OCI-LY7 (cell line): ENCODE data around the gene CDK4. TPM values are rescaled to one million over a fixed set of nuclear protein-coding genes. Genes with fewer than 3 reads are reported as not detected.

Experiments used
- BruUV-seq: library from RNA; stranded (reverse); fragments of 400-500 nt; replicated peaks from 2 replicates; lab custom pipeline; 2021; lab: Mats Ljungman, UMichigan
- CTCF ChIA-PET: fragments of 300-600 bp; sonication (Branson Sonifier 250); formaldehyde crosslinking; loops from one replicate; lab custom pipeline; 2022; ENCODE audit warnings: antibody characterized with exemption; ENCODE audit not compliant: unreplicated experiment; lab: Charles Lee
- POLR2A ChIA-PET: fragments of 300-600 bp; sonication (Branson Sonifier 250); formaldehyde crosslinking; loops from one replicate; lab custom pipeline; 2022; ENCODE audit warnings: antibody characterized with exemption; lab: Charles Lee
- DNase-seq: peaks from one replicate; pipeline ENCODE4 v3.0.0-alpha.2; 2015; ENCODE audit warnings: low spot score
- H2AFZ ChIP-seq: fragments of 200-600 bp; sonication (generic), shearing (Covaris generic); 2 replicates; pipeline ENCODE4 v1.6.1; 2014; ENCODE audit warnings: mild to moderate bottlenecking, antibody characterized with exemption, low read length, moderate library complexity
- H3K27ac ChIP-seq: fragments of 200-600 bp; sonication (generic); 2 replicates; pipeline ENCODE4 v1.5.1; 2014; ENCODE audit warnings: mixed run types, low read depth, mild to moderate bottlenecking, moderate library complexity, low read length, inconsistent platforms; ENCODE audit not compliant: poor library complexity, severe bottlenecking
- H3K36me3 ChIP-seq: fragments of 200-600 bp; sonication (generic); 2 replicates; pipeline ENCODE4 v1.6.1; 2014; ENCODE audit warnings: mild to moderate bottlenecking, antibody characterized with exemption, low read length, moderate library complexity, mixed read lengths; ENCODE audit not compliant: insufficient read depth
- H3K4me1 ChIP-seq: fragments of 200-600 bp; sonication (generic); 2 replicates; pipeline ENCODE4 v1.5.1; 2014; ENCODE audit warnings: mild to moderate bottlenecking, low read length; ENCODE audit not compliant: insufficient read depth, poor library complexity, severe bottlenecking
- H3K4me2 ChIP-seq: fragments of 200-600 bp; sonication (generic); 2 replicates; pipeline ENCODE4 v1.6.1; 2014; ENCODE audit warnings: mild to moderate bottlenecking, low read length
- H3K4me3 ChIP-seq: fragments of 200-600 bp; sonication (generic); 2 replicates; pipeline ENCODE4 v1.5.1; 2014; ENCODE audit warnings: mild to moderate bottlenecking, low read depth, low read length; ENCODE audit not compliant: poor library complexity, severe bottlenecking
- H3K79me2 ChIP-seq: fragments of 200-600 bp; sonication (generic); 2 replicates; pipeline ENCODE4 v1.6.1; 2016; ENCODE audit warnings: low read depth, mild to moderate bottlenecking, low read length, moderate library complexity, mixed read lengths; ENCODE audit not compliant: insufficient read depth
- H3K9me2 ChIP-seq: fragments of 200-600 bp; sonication (generic); 2 replicates; pipeline ENCODE4 v1.6.1; 2016; ENCODE audit warnings: mild to moderate bottlenecking, low read length, mixed read lengths; ENCODE audit not compliant: insufficient read depth
- H3K9me3 ChIP-seq: fragments of 200-600 bp; sonication (generic); 2 replicates; pipeline ENCODE4 v1.6.1; 2014; ENCODE audit warnings: mild to moderate bottlenecking, mixed run types, low read length, mixed read lengths
- H4K20me1 ChIP-seq: fragments of 200-600 bp; sonication (generic); 2 replicates; pipeline ENCODE4 v1.6.1; 2014; ENCODE audit warnings: mild to moderate bottlenecking, antibody characterized with exemption, low read length, moderate library complexity, mixed read lengths; ENCODE audit not compliant: insufficient read depth
- EZH2phosphoT487 ChIP-seq: fragments of 200-600 bp; sonication (generic); IDR thresholded peaks from 2 replicates; pipeline ENCODE4 v1.6.1; 2018; ENCODE audit warnings: low read depth, borderline replicate concordance, mild to moderate bottlenecking, mixed run types, antibody characterized with exemption, low read length, moderate library complexity, mixed read lengths
- intact Hi-C: fragments of 100-400 bp; cut with micrococcal nuclease; formaldehyde crosslinking; loops from one replicate; pipeline ENCODE4 v1.10.0; 2022; ENCODE audit not compliant: unreplicated experiment
- total RNA-seq, 2 experiments: library from RNA; depleted of rRNA in 1 of 2; stranded (reverse); fragments of >200 nt in 1 of 2; shearing (Covaris generic) in 1 of 2; gene quantifications; 2 replicates each; pipeline ENCODE4 v1.2.3, GENCODE V29; 2014 to 2022
- TF ChIP-seq, protein P1 (sequence below): fragments of 200-600 bp; sonication (generic); conservative IDR thresholded peaks from 2 replicates; pipeline ENCODE4 v1.5.1; 2014; ENCODE audit warnings: mild to moderate bottlenecking, antibody characterized with exemption, low read length, moderate library complexity, mixed read lengths

Gene CDK4
- total RNA-seq, 2 experiments from 2014 or later: 192 to 280 TPM

DNA sequence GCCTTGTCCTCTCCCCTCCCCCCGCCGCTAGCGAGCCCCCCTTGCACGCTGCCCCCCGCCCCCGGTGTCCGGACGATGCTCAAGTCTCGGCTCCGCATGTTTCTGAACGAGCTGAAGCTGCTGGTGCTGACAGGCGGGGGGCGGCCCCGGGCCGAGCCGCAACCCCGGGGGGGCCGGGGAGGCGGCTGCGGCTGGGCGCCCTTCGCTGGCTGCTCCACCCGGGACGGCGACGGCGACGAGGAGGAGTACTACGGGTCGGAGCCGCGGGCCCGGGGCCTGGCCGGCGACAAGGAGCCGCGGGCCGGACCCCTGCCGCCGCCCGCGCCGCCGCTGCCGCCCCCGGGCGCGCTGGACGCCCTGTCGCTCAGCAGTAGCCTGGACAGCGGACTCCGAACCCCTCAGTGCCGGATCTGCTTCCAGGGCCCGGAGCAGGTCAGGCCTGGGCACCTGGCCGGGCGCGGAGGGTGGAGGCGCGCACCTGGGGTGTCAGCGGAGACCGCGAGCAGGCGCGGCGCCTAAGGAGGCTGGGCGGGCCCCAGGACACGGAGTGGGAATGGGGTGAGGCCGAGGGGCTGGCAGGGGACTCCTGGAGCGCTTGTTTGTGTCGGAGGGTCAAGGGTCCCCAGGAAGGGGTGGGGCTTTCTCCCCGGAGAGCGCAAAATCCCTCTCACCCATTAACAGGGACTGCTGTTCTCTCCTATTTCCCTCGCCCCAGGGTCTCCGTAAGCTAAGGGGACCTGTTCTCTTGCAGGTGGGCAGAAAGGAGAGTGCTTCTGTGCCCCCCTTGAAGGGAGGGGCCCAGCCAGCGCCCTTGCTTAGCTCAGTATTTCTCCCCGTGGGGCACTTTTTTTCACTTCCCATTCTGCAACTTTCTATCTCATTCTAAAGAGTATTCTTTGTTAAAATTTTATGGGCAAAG, 3.6 kb upstream of the CDK4 start:
- TF ChIP-seq, protein P1, sequence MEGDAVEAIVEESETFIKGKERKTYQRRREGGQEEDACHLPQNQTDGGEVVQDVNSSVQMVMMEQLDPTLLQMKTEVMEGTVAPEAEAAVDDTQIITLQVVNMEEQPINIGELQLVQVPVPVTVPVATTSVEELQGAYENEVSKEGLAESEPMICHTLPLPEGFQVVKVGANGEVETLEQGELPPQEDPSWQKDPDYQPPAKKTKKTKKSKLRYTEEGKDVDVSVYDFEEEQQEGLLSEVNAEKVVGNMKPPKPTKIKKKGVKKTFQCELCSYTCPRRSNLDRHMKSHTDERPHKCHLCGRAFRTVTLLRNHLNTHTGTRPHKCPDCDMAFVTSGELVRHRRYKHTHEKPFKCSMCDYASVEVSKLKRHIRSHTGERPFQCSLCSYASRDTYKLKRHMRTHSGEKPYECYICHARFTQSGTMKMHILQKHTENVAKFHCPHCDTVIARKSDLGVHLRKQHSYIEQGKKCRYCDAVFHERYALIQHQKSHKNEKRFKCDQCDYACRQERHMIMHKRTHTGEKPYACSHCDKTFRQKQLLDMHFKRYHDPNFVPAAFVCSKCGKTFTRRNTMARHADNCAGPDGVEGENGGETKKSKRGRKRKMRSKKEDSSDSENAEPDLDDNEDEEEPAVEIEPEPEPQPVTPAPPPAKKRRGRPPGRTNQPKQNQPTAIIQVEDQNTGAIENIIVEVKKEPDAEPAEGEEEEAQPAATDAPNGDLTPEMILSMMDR: no peak
- no peak for TF ChIP-seq EZH2phosphoT487
- H2AFZ ChIP-seq: no peak overlapping the region; the same call in 1 of the 2 replicates
- no peaks in the 10 kb centered on the region for H3K9me3 ChIP-seq
- H3K9me2 ChIP-seq: no peaks in the 10 kb centered on the region
- DNase-seq: peak; percentile 49
- peak overlapping the region; percentile 87 for H3K4me3 ChIP-seq
- peaks cover 21% of the 10 kb centered on the region for H3K79me2 ChIP-seq
- H3K4me2 ChIP-seq: peak overlapping the region; percentile 84
- H3K4me1 ChIP-seq: peaks cover 37% of the 10 kb centered on the region
- no TSS peak for BruUV-seq
- intact Hi-C loops: loop anchor here (2.0 kb wide), 1 partner anchor 143 kb away; no protein-coding TSS in a partner anchor
- CTCF ChIA-PET: interaction anchor here (1.0 to 1.4 kb wide), 2 partner anchors 10 to 24 kb away, joined by 3 to 5 read pairs; no protein-coding TSS in a partner anchor
- H3K27ac ChIP-seq: peak overlapping the region; percentile 75
- peaks cover 10% of the 10 kb centered on the region; the same call in 1 of the 2 replicates for H4K20me1 ChIP-seq
- peaks cover 43% of the 10 kb centered on the region for H3K36me3 ChIP-seq
- POLR2A ChIA-PET: interaction anchor here (0.6 to 1.4 kb wide), 6 partner anchors 10 to 454 kb away, joined by 3 to 5 read pairs (median 4); partner anchors contain the start of genes CTDSP2, EEF1AKMT3 and METTL1

DNA sequence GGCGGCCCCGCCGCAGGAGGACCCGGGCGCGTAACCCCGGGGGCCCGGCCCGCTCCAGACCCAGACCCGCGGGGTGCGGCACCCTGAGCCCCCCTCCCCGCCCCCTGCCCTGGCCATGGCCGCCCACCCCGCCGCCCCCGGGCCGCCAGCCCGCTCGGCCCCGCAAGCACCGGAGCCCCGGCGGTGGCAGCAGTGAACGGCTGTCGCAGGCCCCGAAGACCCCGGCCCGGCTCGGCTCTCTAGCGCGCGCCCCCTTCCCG, 3.0 kb upstream of the CDK4 start:
- Histone ChIP-seq H3K9me3 (no peaks in the 10 kb centered on the region), H3K9me2 (no peaks in the 10 kb centered on the region), H3K36me3 (peaks cover 43% of the 10 kb centered on the region), H3K4me2 (peak overlapping the region; percentile 84; the same call in 1 of the 2 replicates), H3K27ac (peak overlapping the region; percentile 75), H3K4me3 (peak overlapping the region; percentile 87), H3K79me2 (peaks cover 22% of the 10 kb centered on the region), H3K4me1 (peaks cover 43% of the 10 kb centered on the region), H2AFZ (no peak overlapping the region), H4K20me1 (peaks cover 6% of the 10 kb centered on the region; the same call in 1 of the 2 replicates)
- DNase-seq: no peak
- POLR2A ChIA-PET: no interaction called here
- CTCF ChIA-PET: no interaction called here
- no peak for TF ChIP-seq EZH2phosphoT487
- TF ChIP-seq, protein P1: no peak
- BruUV-seq: no TSS peak
- intact Hi-C loops: no loop called here
